ENCODE results near the gene CHST8.
"Not testable (repeated sequence)": the region's sequence is repeated elsewhere in the genome, so short reads cannot be mapped to it uniquely, and the experiment has no call there.

The CHST8 gene

GRCh38 chr19:33587150-33587549 is 34.6 kb upstream of the CHST8 start:
- no peak overlapping the region for H3K4me3 ChIP-seq (ENCODE audit: low read depth, low read length)
- no peak for TF ChIP-seq CTCF (IDR thresholded peaks at IDR 0.05; ENCODE audit: low read depth, low read length)

DNA sequence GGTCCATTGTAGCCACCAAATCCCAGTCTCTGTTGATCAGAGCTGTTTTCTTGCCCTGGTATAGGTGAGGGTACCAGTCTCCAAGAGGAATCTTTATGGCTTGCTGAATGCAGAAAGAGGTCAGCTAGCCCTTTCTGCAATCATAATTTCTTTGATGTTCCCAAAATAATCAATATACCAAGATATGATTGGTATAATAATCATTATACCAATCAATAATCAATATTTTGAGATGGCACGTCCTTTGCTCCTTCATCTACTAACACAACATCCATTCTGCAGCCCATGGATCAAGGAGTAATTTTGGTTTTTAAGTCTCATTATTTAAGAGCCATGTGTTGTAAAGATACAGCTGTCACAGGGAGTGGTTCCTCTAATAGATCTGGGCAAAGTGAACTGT is 31.5 kb upstream of the CHST8 start:
- no peak overlapping the region for H3K4me3 ChIP-seq (ENCODE audit: low read depth, low read length)
- TF ChIP-seq CTCF (IDR thresholded peaks at IDR 0.05; ENCODE audit: low read depth, low read length) = no peak

DNA sequence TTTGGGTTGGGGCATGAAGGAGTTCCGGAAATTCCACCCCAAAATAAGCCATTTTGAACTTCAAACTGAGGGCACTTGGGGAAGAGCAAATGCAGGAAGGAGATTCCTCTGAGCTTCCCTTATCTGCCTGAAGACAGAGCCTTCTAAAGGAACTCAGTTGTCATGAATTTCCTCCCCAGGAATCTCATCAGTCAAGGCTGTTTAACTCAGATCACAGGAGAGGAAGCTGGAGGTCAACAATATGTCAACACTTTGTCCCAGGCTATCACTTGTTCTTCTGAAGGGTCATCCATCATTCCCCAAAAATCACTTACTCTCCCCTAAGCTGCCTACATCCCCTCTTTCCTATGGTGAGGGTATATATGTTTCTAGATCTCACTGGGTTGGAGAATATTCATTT is 26.0 kb upstream of the CHST8 start:
- no peak for TF ChIP-seq CTCF (IDR thresholded peaks at IDR 0.05; ENCODE audit: low read depth, low read length)

DNA sequence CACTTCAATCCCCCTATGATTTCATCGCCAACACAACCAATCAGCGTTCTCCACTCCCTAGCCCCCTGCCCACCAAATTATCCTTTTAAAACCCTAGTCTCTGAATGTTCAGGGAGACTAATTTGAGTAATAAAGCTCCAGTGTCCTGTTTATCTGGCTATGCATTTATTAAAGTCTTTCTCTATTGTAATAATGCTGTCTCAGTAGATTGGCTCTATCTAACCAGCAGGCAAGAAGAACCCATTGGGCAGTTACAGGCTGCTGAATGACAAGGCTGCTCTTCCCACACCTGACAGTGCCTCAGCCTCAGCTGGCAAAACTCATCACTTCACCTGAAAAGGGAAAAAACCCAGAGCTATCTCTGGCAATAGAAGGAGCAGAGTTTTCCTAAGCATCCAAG is 20.2 kb upstream of the CHST8 start:
- no peak overlapping the region for H3K4me3 ChIP-seq (ENCODE audit: low read depth, low read length)
- no peak for TF ChIP-seq CTCF (IDR thresholded peaks at IDR 0.05; ENCODE audit: low read depth, low read length)

More for the DNA sequence above, 26.0 kb upstream of the CHST8 start:
- no peak overlapping the region for H3K4me3 ChIP-seq (ENCODE audit: low read depth, low read length)

DNA sequence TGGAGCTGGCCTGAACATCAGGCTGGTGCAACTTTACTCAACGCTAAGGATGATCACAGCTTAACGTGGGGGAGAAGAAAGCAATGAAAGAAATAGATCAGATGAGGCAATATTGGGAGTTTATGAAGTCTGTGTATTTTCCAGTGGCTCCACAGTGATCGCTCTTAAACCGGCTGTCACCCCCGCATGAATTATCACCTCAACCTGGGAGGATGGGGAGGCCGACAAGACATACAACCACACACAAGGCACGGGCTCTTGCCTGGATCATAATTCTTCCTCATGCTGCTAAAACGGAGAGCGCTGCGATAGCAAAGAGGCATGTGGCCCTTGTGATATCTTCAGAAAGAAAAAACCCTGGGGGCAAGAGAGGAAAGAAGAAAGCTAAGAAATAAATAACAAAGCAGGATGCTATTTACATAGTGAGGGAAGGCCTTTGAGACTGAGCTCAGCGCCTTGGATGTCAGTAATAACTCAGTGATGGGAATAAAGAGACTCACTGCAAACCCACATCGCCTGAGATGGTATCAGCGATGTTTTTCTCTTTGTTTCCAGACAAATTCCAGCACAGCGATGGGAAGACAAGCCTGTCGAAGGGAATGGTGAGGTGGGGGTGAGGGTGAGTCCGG is 19.1 kb upstream of the CHST8 start:
- no peak for TF ChIP-seq CTCF (IDR thresholded peaks at IDR 0.05; ENCODE audit: low read depth, low read length)
- no peak overlapping the region for H3K4me3 ChIP-seq (ENCODE audit: low read depth, low read length)

DNA sequence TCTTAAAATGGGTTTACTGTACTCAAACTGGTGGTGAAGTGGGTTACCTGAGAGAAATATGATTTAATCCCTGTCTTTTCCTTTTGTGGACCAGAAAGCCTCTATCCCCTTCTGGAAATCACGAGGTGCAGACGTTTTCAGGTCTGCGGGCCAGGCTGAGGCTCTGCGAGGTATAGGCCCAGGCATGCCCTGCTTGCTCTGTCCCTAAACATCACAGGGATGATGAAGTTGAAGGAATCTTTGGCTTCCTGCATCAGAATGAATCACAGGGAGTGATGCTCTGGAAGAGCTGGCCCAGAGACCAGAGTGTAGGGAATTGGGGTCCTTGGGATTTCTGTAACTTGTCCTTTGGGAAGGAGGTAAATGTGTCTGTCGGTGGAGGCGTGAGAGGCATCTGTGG is 18.4 kb upstream of the CHST8 start:
- H3K4me3 ChIP-seq (ENCODE audit: low read depth, low read length) = no peak overlapping the region
- TF ChIP-seq CTCF (IDR thresholded peaks at IDR 0.05; ENCODE audit: low read depth, low read length) = no peak

DNA sequence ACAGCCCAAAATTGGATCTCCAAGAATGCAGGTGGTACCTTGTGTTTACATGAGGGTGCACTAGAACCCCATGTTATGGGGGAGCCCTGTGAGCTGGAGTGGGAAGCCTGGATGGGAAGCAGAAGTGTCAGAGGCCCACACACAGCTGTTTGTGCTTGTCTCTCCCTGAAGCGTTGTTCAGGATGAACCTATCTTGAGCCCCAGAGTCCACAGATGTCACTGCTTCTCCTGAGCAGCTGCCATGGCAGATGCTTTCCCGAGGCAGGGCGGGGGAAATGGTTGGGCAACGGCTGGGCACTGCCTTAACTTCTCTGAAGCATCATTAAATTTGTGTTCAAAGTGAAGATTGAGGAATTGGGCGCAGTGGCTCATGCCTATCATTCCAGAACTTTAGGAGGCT is 17.1 kb upstream of the CHST8 start:
- no peak for TF ChIP-seq CTCF (IDR thresholded peaks at IDR 0.05; ENCODE audit: low read depth, low read length)
- no peak overlapping the region for H3K4me3 ChIP-seq (ENCODE audit: low read depth, low read length)

- not testable (repeated sequence) for H3K4me3 ChIP-seq (ENCODE audit: low read depth, low read length)
These were observed 15.9 kb upstream of the CHST8 start for GRCh38 chr19:33605803-33606295.
